Measurements from ENCODE around the gene RASAL2.

- no peak for TF ChIP-seq CTCF (IDR thresholded peaks at IDR 0.05)
- TF ChIP-seq POLR2A (IDR thresholded peaks at IDR 0.05) = no peak
These were observed 412.8 kb downstream of the RASAL2 start for GRCh38 chr1:178506669-178507068.

All from thyroid gland (tissue), 4 donors.